HFF-Myc (cell line): Measurements from ENCODE around the gene MPP7.

ENCODE experiments used
- DNase-seq: peaks from one replicate; pipeline ENCODE4 v3.0.0-alpha.2; 2011; ENCODE audit warnings: low read depth; ENCODE audit errors: extremely low read depth
- H3K4me3 ChIP-seq: replicated peaks from 2 replicates; pipeline ENCODE4 v1.5.1; 2011; ENCODE audit warnings: low read depth, mild to moderate bottlenecking, control low read depth, low read length
- CTCF ChIP-seq: IDR thresholded peaks from 2 replicates; pipeline ENCODE4 v1.5.1; 2012; ENCODE audit warnings: mild to moderate bottlenecking, low read depth, low read length, control low read depth; ENCODE audit errors: missing control alignments

Gene MPP7

GRCh38 chr10:28307267-28307666 is 4.4 kb upstream of the MPP7 start:
- no peak for DNase-seq
- H3K4me3 ChIP-seq = no peak overlapping the region
- no peak for TF ChIP-seq CTCF

GRCh38 chr10:28305553-28305952 is 2.7 kb upstream of the MPP7 start:
- no peak overlapping the region for H3K4me3 ChIP-seq
- DNase-seq = no peak
- TF ChIP-seq CTCF = no peak

GRCh38 chr10:28304032-28304571 is 1.2 kb upstream of the MPP7 start:
- TF ChIP-seq CTCF = no peak
- DNase-seq = no peak
- H3K4me3 ChIP-seq = no peak overlapping the region

GRCh38 chr10:28302012-28302637 is 739 bp downstream of the MPP7 start:
- peak overlapping the region; percentile 53 for H3K4me3 ChIP-seq
- no peak for DNase-seq
- TF ChIP-seq CTCF = no peak

- TF ChIP-seq CTCF = peak; percentile 14
- no peak for DNase-seq
Measured at GRCh38 chr10:28300027-28300426, 2.8 kb downstream of the MPP7 start.

GRCh38 chr10:28298951-28299350 is 3.9 kb downstream of the MPP7 start:
- no peak overlapping the region for H3K4me3 ChIP-seq
- no peak for TF ChIP-seq CTCF
- no peak for DNase-seq

More at GRCh38 chr10:28300027-28300426, 2.8 kb downstream of the MPP7 start:
- H3K4me3 ChIP-seq = no peak overlapping the region

- H3K4me3 ChIP-seq = no peak overlapping the region
- no peak for DNase-seq
- no peak for TF ChIP-seq CTCF
Measured at GRCh38 chr10:28296023-28296422, 6.8 kb downstream of the MPP7 start.
